Ovary (tissue), 1 donor: Measurements from ENCODE around the gene DUSP2.

Source experiments
- EP300 ChIP-seq: sonication (generic); formaldehyde crosslinking; IDR thresholded peaks from one replicate; pipeline ENCODE4 v1.6.1; 2017; ENCODE audit warnings: antibody characterized with exemption
- POLR2A ChIP-seq: fragments of 450-650 bp; IDR thresholded peaks from one replicate; pipeline ENCODE4 v1.6.1; 2017; ENCODE audit warnings: antibody characterized with exemption, mild to moderate bottlenecking, moderate library complexity

DNA sequence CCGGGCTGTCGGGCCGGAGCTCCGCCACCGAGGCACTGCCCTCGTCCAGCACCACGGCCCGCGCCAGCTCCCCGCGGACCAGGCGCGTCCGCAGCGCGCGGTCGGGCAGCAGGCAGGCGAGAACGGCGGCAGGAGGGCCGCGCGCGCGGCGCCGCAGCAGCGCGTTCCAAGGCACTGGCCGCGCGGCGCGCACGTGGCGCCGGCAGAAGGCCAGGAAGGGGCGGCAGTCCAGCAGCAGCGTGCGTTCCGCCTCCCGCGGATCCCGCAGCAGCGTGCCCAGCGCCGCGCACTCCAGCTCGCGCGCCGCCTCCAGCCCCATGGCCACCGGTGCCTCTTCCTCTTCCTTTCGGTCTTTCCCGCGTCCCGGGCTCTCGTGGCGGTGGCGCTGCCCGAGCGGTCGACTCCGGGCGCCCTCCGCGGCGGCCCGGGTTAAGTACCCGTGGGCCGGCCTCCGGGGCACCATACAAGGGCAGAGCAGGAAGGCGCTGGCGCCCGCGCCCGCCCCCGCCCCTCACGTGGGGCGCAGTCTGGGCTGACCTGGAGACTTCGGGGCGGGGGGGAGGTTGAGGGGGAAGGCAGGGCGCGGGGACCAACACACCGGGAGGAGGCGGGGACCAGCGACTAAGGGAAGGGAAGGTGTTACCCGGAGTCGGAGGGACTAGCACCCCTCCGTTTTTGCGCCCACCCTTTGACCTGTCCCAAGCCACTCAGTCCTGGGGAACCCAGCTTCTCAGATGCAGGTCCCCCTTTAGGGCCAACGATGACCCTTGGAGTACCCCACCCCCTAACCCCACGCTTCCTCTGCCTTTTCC lies at the start of gene DUSP2:
- TF ChIP-seq POLR2A (no peak), EP300 (no peak)
